Germinal center (tissue), 1 donor: ENCODE measurements around the gene PUM1.
"Not testable (repeated sequence)": the region's sequence is repeated elsewhere in the genome, so short reads cannot be mapped to it uniquely, and the experiment has no call there.

ENCODE experiments used
- DNase-seq: peaks from one replicate; pipeline ENCODE4 v3.0.0; 2012; ENCODE audit warnings: mixed read lengths, low spot score

Gene PUM1

GRCh38 chr1:30991862-30992606 is 73.5 kb downstream of the PUM1 start:
- no peak for DNase-seq

- no peak for DNase-seq
Observed at GRCh38 chr1:30990591-30990990, 74.9 kb downstream of the PUM1 start.

GRCh38 chr1:30988045-30988444 is 77.5 kb downstream of the PUM1 start:
- DNase-seq, result no peak

GRCh38 chr1:30986755-30987154 is 78.8 kb downstream of the PUM1 start:
- no peak for DNase-seq

GRCh38 chr1:30984991-30985503 is 80.5 kb downstream of the PUM1 start:
- DNase-seq, result no peak

- no peak for DNase-seq
Observed at GRCh38 chr1:30984165-30984889, 81.2 kb downstream of the PUM1 start.

- peak; percentile 18 for DNase-seq
Observed at GRCh38 chr1:30982937-30983336, 82.6 kb downstream of the PUM1 start.

DNA sequence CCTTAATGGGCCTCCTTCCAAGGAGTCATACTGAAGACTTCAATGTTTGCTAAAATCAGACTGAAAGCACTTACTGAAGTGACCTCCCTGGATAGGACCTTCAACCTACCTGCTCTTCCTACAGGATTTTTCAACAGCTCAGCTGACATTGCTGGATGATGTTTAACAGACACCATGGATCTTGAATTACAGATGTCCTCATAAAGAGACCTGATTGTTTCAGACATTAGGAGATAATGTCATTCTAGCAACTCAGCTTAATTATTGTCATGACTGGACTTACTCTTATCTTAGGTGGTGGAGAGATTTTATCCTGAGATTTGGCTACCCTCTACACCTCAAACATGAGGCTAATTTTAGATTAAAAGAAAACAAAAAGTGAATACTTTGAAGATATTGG is 83.1 kb downstream of the PUM1 start:
- no peak for DNase-seq

GRCh38 chr1:30981172-30981571 is 84.3 kb downstream of the PUM1 start:
- no peak for DNase-seq

DNA sequence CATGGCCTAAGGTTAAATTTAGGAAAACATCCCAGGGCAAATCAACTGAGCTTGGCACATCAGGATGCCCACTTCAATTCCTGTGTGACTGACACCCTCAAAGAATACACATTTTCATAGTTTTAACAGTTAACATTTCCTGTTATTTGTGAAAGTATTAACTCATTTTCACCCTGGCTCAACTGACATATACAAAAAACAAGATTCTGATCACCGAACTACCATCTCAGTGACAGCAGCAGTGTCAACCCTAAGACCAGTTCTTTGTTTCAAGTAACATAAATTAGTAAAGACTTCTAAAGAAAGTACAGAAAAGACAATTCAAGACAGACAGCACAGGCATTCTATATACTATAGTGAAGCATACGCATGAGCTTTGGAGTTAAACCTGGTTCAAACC is 88.0 kb downstream of the PUM1 start:
- no peak for DNase-seq

GRCh38 chr1:30977105-30977504 is 88.4 kb downstream of the PUM1 start:
- no peak for DNase-seq

- no peak for DNase-seq
Observed at GRCh38 chr1:30976143-30976542, 89.4 kb downstream of the PUM1 start.

- DNase-seq, result no peak
Observed at GRCh38 chr1:30975217-30975616, 90.3 kb downstream of the PUM1 start.

GRCh38 chr1:30974536-30974935 is 91.0 kb downstream of the PUM1 start:
- no peak for DNase-seq

GRCh38 chr1:30972349-30972748 is 93.2 kb downstream of the PUM1 start:
- not testable (repeated sequence) for DNase-seq

DNA sequence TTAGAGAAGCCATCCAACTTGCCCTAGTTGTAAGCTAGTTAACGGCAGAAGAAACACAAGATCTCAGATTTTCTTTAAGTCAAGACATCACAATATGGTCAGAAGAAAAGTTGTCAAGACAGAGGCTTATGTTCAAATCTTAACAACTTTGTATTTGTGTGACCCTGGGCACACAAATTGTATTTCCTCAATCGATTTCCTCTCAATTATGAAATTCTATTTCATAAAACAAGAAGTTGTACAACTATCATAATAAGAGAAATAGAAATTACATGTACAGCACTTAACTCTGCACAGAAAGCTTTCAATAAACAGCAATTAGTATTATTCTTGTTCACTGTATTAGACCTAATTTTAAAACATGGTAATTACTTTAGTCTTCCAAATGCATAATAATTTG is 94.0 kb downstream of the PUM1 start:
- DNase-seq, result no peak

GRCh38 chr1:30969903-30970302 is 95.6 kb downstream of the PUM1 start:
- no peak for DNase-seq

GRCh38 chr1:30968220-30968971 is 97.1 kb downstream of the PUM1 start:
- no peak for DNase-seq

- DNase-seq, result no peak
Observed at GRCh38 chr1:30966690-30967369, 98.7 kb downstream of the PUM1 start.

GRCh38 chr1:30965924-30966599 is 99.5 kb downstream of the PUM1 start:
- no peak for DNase-seq

DNA sequence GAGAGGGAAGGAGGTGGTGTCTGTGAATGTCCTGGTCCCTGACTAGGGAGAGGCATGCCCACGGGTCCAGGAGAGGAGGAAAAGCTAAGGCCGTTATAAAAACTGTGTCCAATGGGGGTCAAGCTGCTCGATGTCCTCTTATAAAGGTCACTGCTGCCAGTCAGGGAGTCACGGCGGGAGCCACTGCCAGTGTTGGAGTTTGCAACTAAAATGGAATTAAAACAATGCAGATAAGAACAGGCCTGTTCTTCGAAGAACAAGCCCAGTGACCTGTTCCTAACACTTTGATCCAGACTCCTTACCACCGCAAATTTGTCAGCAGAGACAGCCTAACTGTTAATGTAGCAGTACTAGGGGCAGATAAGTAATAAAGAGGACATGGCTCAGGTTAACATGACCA is 100.8 kb downstream of the PUM1 start:
- no peak for DNase-seq
